ENCODE measurements around the gene TMIGD3.

TMIGD3 gene

GRCh38 chr1:111507411-111508201, 4.2 kb upstream of the TMIGD3 start:
- peak; percentile 67 for DNase-seq

GRCh38 chr1:111506561-111506960, 3.1 kb upstream of the TMIGD3 start:
- DNase-seq, result no peak

GRCh38 chr1:111505641-111506119, 2.2 kb upstream of the TMIGD3 start:
- peak; percentile 37 for DNase-seq

GRCh38 chr1:111504097-111504496, 664 bp upstream of the TMIGD3 start:
- DNase-seq, result no peak

DNA sequence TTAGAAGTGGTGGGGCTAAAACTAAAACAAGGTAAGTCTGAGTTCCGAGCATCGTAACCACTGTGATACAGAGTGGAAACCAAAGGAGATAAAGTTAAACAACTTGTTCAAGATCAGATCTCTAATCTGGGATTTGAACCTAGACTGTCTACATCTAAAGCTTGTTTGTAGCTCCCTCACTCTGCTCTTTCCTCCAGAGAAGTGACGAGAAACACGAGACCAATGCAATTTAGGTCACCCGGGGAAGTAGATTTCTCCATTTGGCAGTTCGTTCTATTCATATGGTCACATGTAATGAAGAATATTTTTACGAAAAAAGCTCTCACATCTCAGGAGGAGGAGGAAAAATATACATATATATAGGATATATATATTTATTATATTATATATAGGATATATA, 1.8 kb downstream of the TMIGD3 start:
- no peak for DNase-seq

DNA sequence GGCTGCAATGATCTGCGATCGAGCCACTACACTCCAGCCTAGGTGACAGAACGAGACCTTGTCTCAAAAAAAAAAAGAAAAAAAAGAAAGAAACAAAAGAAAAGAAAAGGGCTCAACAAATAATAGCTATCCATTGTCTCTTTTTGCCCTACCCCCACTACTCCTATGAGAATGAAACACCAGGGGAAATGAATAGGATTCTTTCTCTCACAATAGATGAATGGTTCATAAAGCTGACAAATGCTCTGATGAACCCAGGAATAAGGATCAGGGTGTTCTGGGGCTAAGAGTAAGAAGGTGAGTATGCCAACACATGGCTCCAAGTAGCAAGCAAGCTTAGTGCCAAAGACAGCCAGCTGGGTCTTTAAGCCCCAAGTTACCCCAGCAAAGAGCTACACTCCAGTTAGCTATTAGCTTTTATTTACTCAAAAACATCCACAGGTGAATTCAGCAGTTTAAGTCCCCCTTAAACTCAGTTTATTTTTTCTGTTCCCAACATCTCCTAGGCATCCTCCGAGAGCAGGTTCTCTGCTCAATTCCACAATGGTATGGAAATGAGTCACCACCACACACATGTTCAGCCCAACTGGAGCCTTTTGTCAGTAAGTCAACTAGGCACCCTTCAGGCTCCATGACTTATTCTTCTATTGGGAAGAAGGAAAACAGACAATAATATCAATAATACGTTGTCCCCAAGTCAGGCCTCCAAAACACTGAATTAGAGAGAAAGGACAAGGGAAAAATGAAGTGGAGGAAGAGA, 4.2 kb downstream of the TMIGD3 start:
- no peak for DNase-seq

DNA sequence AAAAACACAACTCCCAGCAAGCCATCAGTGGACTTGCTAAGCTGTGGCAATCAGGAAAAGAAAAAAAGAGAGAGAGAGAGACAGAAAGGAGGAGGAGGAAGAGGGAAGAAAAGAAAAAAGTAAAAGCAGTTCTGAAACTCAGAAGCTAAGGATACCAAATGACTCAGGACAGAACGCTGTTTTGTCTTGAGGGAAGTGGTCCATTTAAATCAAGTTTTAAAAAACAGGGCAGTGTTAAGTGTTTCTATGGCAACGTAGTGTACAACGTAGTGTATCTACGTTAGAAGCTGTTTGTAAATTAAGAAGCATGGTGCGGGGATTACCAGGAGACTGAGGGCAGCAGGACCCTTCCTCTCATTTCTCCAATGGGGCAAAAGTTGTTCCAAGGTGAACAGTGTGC, 5.8 kb downstream of the TMIGD3 start:
- DNase-seq, result no peak

GRCh38 chr1:111496398-111496797, 7.0 kb downstream of the TMIGD3 start:
- no peak for DNase-seq

- DNase-seq, result no peak
Measured at GRCh38 chr1:111491070-111491469, 12.4 kb downstream of the TMIGD3 start.

- DNase-seq, result no peak
Measured at GRCh38 chr1:111490220-111490619, 13.2 kb downstream of the TMIGD3 start.

DNA sequence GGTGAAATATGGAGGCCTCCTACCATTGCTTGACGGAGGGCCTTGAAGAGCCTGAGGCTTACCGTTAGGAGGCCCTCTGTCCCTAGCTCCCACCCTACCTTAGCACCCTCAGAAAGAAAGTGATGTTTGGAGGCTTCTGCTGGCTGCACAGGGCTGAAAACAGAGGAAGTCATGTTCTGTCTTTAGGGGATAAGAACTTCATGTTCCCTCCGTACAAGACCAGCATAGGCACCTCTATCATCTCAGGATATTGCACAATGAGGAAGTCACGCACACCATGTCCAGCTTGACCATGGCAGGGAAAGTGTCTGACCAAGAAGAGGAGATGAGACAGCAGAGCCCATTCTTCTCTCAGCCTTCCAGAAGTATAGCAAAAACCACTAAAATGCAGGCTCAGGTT, 13.8 kb downstream of the TMIGD3 start:
- DNase-seq, result no peak

GRCh38 chr1:111488669-111489068, 14.8 kb downstream of the TMIGD3 start:
- DNase-seq, result no peak

DNA sequence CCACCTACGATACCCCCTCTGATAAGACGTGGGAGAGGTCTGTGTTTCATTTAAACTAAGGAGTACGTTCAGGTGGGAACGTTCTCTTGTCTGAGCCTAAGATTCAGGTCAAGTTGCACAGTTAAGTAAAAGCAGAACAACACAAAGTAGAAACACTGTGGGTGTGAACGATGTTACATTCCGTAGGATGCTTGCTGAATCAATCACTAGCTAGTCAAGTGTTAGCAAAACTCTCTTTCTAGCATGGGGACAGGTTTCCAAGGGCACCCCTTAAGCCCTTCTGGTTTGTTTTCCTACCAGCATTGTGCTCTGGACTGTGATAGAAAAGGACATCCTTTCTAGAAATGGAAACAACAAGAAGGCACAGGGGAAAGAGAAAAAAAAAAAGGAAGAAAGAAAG, 16.3 kb downstream of the TMIGD3 start:
- no peak for DNase-seq

GRCh38 chr1:111486431-111486830, 17.0 kb downstream of the TMIGD3 start:
- no peak for DNase-seq

DNA sequence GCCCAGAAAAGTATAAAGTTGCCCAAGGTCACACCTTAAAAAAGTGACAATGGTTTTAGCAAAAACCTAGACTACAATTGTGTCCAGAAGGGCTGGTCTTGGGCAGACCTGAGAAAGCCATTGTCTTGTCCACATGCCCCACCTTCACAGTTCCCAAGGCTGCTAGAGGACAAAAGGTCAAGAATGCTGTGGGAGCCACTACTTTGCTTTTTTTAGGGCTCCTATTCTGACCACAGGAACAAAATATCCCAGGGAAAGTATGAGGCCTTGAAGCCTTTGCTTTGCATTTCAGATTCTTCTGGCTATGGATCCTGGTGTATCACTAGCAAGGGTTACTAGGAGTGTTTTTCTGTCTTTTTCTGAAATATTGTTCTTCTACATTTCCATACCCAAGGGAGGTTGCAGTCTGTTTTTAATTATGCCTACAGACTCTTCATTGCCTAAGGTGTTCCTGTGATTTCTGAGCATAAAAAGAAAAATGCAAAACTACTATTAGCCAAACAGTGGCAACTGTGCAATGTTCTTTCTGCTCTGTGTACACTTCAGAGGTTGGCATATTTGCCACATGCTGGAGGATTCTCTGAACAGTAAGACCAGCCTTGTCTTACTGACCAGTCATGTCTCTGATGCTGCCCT, 18.9 kb downstream of the TMIGD3 start:
- DNase-seq, result no peak

DNA sequence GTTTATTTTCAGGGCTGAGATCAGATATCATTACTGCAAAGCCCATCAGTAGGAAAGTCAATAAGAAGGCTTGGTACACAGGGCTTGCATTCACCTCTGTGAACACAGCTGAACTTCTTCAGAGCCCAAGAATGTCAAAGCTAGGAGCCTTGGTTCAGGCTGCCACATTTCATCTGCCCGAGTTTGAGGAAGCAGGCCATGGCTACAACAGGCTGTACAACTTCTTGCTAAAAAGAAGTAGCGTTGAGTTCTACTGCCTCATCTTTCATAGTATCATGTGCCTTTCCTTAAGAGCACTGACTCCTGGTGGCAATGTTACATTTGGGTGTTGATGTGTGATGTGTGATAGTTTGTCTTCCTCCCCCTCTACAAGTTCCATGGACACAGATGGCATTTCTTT, 19.6 kb downstream of the TMIGD3 start:
- DNase-seq, result no peak

GRCh38 chr1:111483166-111483565, 20.3 kb downstream of the TMIGD3 start:
- DNase-seq, result no peak

GRCh38 chr1:111481387-111482221, 21.8 kb downstream of the TMIGD3 start:
- DNase-seq, result peak; percentile 72

GRCh38 chr1:111480674-111481073, 22.8 kb downstream of the TMIGD3 start:
- no peak for DNase-seq

DNA sequence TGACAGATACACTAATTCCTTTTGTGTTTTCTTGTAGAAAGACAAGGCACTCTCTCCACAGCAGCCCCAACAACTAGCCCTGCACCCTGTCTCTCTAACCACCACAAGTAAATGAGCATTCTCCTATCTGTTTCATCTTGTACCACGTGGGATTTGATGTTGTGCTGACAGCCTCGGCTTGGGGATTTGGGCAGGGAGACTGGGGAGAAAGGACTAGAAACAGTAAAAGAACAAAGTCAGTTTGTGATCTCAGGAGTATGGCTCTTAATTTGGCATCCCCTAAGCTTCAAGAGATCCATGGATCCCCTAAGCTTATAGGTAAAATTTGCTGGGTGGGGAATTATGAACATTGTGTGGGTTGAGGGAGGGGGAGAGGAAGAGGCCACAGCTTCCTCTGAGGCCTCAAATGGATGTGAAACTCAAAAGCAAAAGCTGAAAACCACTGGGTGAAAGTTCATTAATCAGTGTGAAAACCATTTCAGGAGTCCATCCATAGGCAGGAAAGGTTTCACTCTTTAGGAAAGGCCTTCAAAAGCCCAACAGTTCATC, 26.6 kb downstream of the TMIGD3 start:
- DNase-seq, result peak; percentile 53

- no peak for DNase-seq
Measured at GRCh38 chr1:111476214-111476613, 27.2 kb downstream of the TMIGD3 start.

DNA sequence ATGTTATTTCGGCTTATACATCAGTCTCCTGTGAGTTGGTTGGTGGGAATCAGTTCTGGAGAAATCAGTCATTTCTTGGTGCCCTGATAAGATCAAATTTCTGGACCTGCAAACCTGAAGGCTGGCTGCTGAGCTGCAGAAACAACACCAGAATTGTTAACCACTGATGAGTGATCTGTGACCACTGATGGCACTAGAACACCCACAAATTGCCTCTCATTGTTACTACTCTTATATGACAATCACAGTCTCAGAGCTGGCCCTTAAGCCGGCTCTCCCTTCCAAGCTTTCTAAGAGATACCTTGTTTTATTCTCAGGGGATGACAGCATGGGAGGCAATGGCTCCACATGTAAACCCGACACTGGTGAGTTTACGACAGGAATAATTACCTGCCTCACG, 27.7 kb downstream of the TMIGD3 start:
- peak; percentile 62 for DNase-seq

GRCh38 chr1:111474521-111474920, 28.9 kb downstream of the TMIGD3 start:
- no peak for DNase-seq

All from stimulated activated CD4-positive, alpha-beta T cell treated with anti-CD3 and anti-CD28 coated beads, Interleukin-15, amount 100 ng/mL, for 24 hours (primary cell).